SK-N-SH treated with all-trans-retinoic acid at 6 μM for 48 hours (cell line): ENCODE data around the gene RFX3.

Source experiments
- GLIS3 ChIP-seq: fragments of 250-450 bp; sonication (Bioruptor Pico); IDR thresholded peaks from 2 replicates; pipeline ENCODE4 v1.5.0; 2020; ENCODE audit warnings: mild to moderate bottlenecking, moderate library complexity
- ZFP3 ChIP-seq: fragments of 250-450 bp; sonication (Bioruptor Pico); IDR thresholded peaks from 2 replicates; pipeline ENCODE4 v1.5.0; 2020; ENCODE audit warnings: mild to moderate bottlenecking, moderate library complexity
- ZNF565 ChIP-seq: fragments of 450-650 bp; formaldehyde crosslinking; conservative IDR thresholded peaks from 2 replicates; pipeline ENCODE4 v1.5.0; 2020; ENCODE audit warnings: low read depth, mild to moderate bottlenecking, moderate library complexity
- ZNF8 ChIP-seq: fragments of 450-650 bp; formaldehyde crosslinking; IDR thresholded peaks from 2 replicates; pipeline ENCODE4 v1.5.0; 2020; ENCODE audit warnings: mild to moderate bottlenecking, moderate library complexity

GRCh38 chr9:3215658-3216057, 310.1 kb downstream of the RFX3 start:
- no peak for TF ChIP-seq ZNF8 (CRISPR knock-in tag)
- no peak for TF ChIP-seq GLIS3 (CRISPR knock-in tag)
- TF ChIP-seq ZFP3 (CRISPR knock-in tag): no peak
- TF ChIP-seq ZNF565 (CRISPR knock-in tag): no peak
